ENCODE measurements around the gene ACAA2. TPM values are rescaled to one million over a fixed set of nuclear protein-coding genes. Genes with fewer than 3 reads are reported as not detected.
"Not testable (repeated sequence)": the region's sequence is repeated elsewhere in the genome, so short reads cannot be mapped to it uniquely, and the experiment has no call there.

The ACAA2 gene
- total and polyA plus RNA-seq, 8 donors, result 20.3 to 53.0 (median 32.5) TPM

GRCh38 chr18:49839012-49839411 is 25.7 kb upstream of the ACAA2 start:
- H3K4me3 ChIP-seq, result no peak overlapping the region
- H3K27me3 ChIP-seq, result no peaks in the 10 kb centered on the region
- H3K4me1 ChIP-seq, result peaks cover 0 to 13% (median 0%) of the 10 kb centered on the region in 3 donors
- H3K9me3 ChIP-seq, result no peaks in the 10 kb centered on the region
- 94 to 97% methylated on average over 8 of the region's 8 CpGs for WGBS, 2 donors
- no peak overlapping the region for H3K27ac ChIP-seq
- DNase-seq, result no peak
- intact Hi-C loops (cut with DNase I), result no loop called here
- no peak for ATAC-seq
- no peak for FAIRE-seq
- TF ChIP-seq CTCF (IDR thresholded peaks at IDR 0.05), result no peak
- H3K36me3 ChIP-seq, result peaks cover 0 to 21% (median 0%) of the 10 kb centered on the region in 3 donors

GRCh38 chr18:49838381-49838780 is 25.0 kb upstream of the ACAA2 start:
- DNase-seq (no peak), FAIRE-seq (no peak), ATAC-seq (no peak)
- Histone ChIP-seq H3K4me1 (peaks cover 0 to 13% (median 0%) of the 10 kb centered on the region in 3 donors), H3K27ac (no peak overlapping the region), H3K27me3 (no peaks in the 10 kb centered on the region), H3K9me3 (no peaks in the 10 kb centered on the region), H3K4me3 (no peak overlapping the region), H3K36me3 (peaks cover 0 to 21% (median 0%) of the 10 kb centered on the region in 3 donors)
- intact Hi-C loops (cut with DNase I), result no loop called here
- WGBS, 2 donors, result 93 to 95% methylated on average over 4 of the region's 4 CpGs
- TF ChIP-seq CTCF (IDR thresholded peaks at IDR 0.05), result no peak

- no peak for ATAC-seq
- DNase-seq, result no peak
- no peak for FAIRE-seq
- no peaks in the 10 kb centered on the region for H3K27me3 ChIP-seq
- H3K36me3 ChIP-seq, result peaks cover 0 to 20% (median 0%) of the 10 kb centered on the region in 3 donors
- H3K9me3 ChIP-seq, result no peaks in the 10 kb centered on the region
- H3K27ac ChIP-seq, result no peak overlapping the region
- TF ChIP-seq CTCF (IDR thresholded peaks at IDR 0.05), result no peak
- WGBS, 2 donors, result 83 to 90% methylated on average over 5 of the region's 5 CpGs
- H3K4me3 ChIP-seq, result no peak overlapping the region
- intact Hi-C loops (cut with DNase I), result no loop called here
- peaks cover 0 to 13% (median 0%) of the 10 kb centered on the region in 3 donors for H3K4me1 ChIP-seq
Observed at GRCh38 chr18:49837889-49838288, 24.6 kb upstream of the ACAA2 start.

- peaks cover 0 to 13% (median 0%) of the 10 kb centered on the region in 3 donors for H3K4me1 ChIP-seq
- FAIRE-seq; H3K4me3 ChIP-seq; H3K27ac ChIP-seq; H3K27me3 ChIP-seq; DNase-seq; H3K9me3 ChIP-seq; ATAC-seq; intact Hi-C loops (cut with DNase I): not testable (repeated sequence)
- H3K36me3 ChIP-seq, result peaks cover 0 to 16% (median 0%) of the 10 kb centered on the region in 3 donors
- 91 to 92% methylated on average over 9 of the region's 9 CpGs for WGBS, 2 donors
Observed at GRCh38 chr18:49837316-49837835, 24.0 kb upstream of the ACAA2 start.

- peaks cover 0 to 11% (median 0%) of the 10 kb centered on the region in 3 donors for H3K36me3 ChIP-seq
- 53 to 55% methylated on average over 2 of the region's 2 CpGs for WGBS, 2 donors
- H3K9me3 ChIP-seq, result no peaks in the 10 kb centered on the region
- ATAC-seq, result peak; percentile 20 to 50 (median 24)
- no peak for DNase-seq
- no peaks in the 10 kb centered on the region for H3K27me3 ChIP-seq
- intact Hi-C loops (cut with DNase I), result no loop called here
- peak overlapping the region in 2 of 4 donors; percentile 28 to 51 for H3K27ac ChIP-seq
- FAIRE-seq, result no peak
- TF ChIP-seq CTCF (IDR thresholded peaks at IDR 0.05), result no peak
- H3K4me1 ChIP-seq, result peaks cover 0 to 13% (median 0%) of the 10 kb centered on the region in 3 donors
- no peak overlapping the region for H3K4me3 ChIP-seq
Observed at GRCh38 chr18:49835405-49835804, 22.1 kb upstream of the ACAA2 start.

Data from pancreas (tissue), 10 donors.